Activated naive CD8-positive, alpha-beta T cell treated with anti-CD3 and anti-CD28 coated beads, Interleukin-2, amount 50 U/mL, for 24 hours (primary cell): Measurements from ENCODE around the gene SEPTIN12.

Experiments
- ATAC-seq: fragments of 150-1000 bp; cut with Tn5 transposase; one replicate; pipeline ENCODE4 v1.10.0; 2021
- DNase-seq: peaks from one replicate; pipeline ENCODE4 v3.0.0; 2021
- H3K27ac Mint-ChIP-seq: one replicate; pipeline ENCODE4 v1.8.0; 2021; ENCODE audit warnings: mild to moderate bottlenecking, mixed read lengths
- H3K27me3 Mint-ChIP-seq: one replicate; pipeline ENCODE4 v1.8.0; 2021; ENCODE audit warnings: mixed read lengths
- H3K36me3 Mint-ChIP-seq: one replicate; pipeline ENCODE4 v1.8.0; 2021; ENCODE audit warnings: low read depth, mixed read lengths
- H3K4me1 Mint-ChIP-seq: one replicate; pipeline ENCODE4 v1.8.0; 2021; ENCODE audit warnings: mixed read lengths
- H3K4me3 Mint-ChIP-seq: one replicate; pipeline ENCODE4 v1.8.0; 2021; ENCODE audit warnings: mild to moderate bottlenecking, moderate library complexity, mixed read lengths
- H3K9me3 Mint-ChIP-seq: one replicate; pipeline ENCODE4 v1.8.0; 2021; ENCODE audit warnings: mixed read lengths

SEPTIN12 gene, protein sequence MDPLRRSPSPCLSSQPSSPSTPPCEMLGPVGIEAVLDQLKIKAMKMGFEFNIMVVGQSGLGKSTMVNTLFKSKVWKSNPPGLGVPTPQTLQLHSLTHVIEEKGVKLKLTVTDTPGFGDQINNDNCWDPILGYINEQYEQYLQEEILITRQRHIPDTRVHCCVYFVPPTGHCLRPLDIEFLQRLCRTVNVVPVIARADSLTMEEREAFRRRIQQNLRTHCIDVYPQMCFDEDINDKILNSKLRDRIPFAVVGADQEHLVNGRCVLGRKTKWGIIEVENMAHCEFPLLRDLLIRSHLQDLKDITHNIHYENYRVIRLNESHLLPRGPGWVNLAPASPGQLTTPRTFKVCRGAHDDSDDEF

DNA sequence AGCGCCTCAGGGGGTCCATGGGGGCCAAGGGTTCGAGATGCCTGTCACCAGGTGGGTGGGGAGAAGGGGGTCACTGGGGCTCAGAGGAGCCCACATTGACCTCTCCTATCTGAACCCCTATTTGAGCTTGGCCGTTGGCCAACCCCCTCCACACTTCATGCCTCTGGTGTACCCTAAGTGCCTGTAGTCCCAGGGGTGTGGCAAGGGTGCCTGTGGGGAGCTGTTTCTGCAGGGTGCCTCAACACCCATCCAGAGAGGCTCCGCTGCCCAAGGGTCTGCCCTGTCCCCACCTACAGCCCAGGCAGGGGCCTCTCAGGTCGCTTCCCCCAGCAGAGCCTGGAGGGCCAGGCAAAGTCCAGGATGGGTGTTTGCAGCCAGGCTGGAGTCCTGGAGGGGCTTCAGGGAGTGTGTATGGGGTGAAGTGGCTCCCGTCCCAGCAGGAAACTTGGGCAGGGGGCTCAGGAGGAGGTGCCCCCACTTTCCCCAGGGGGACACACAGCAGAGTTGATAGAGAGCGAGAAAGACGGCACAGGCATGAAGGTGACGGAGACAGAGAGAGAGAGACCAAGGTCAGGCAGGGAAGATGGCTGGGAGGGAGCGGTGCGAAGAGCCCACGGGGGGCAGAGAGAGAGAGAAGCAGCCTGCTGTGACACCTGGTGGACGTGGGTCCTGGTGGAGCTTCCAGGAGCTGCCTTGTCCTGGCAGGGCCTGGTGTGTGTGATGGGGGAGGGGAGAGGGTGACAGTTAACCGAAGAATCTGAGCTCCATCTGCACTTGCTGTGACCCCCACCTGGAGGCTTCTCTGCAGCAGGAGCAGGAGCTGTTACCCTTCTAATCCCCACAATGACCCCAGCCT, at the start of gene SEPTIN12:
Gene SEPTIN12, minus strand, starts transcription at position 719 of the 856 bp plus-strand sequence. Its CDS starts 700 bp downstream, at position 19.
- Mint-ChIP-seq H3K4me1 (no peaks in the 10 kb centered on the region), H3K4me3 (no peak within 1 kb of the TSS), H3K27me3 (peaks cover 1% of the 10 kb centered on the region), H3K9me3 (no peaks in the 10 kb centered on the region), H3K36me3 (no peaks in the 10 kb centered on the region), H3K27ac (no peak within 1 kb of the TSS)
- DNase-seq (no peak), ATAC-seq (peak; percentile 46)

DNA sequence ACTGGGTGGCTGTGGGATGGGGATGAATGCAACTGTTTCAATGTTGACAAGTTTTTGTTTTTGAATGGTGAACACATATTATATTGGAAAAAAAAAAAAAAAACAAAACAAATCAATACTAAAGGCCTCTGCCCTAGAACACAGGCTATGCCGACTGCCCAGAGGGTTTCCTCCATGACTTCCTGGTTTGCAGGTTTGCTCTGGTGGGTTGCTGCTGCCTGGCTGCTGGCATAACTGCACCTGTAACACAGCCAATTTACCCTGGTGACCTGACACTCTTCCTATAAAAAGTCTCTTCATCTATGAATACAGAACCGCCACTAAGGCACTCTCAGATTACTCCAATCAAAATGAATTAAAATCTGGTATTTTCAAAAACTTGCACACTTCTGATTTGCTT, 48.6 kb upstream of the SEPTIN12 start:
- Mint-ChIP-seq H3K4me3 (no peak overlapping the region), H3K4me1 (peaks cover 7% of the 10 kb centered on the region), H3K27ac (no peak overlapping the region), H3K27me3 (no peaks in the 10 kb centered on the region), H3K9me3 (no peaks in the 10 kb centered on the region), H3K36me3 (peaks cover 54% of the 10 kb centered on the region)
- ATAC-seq = no peak
- DNase-seq = no peak

DNA sequence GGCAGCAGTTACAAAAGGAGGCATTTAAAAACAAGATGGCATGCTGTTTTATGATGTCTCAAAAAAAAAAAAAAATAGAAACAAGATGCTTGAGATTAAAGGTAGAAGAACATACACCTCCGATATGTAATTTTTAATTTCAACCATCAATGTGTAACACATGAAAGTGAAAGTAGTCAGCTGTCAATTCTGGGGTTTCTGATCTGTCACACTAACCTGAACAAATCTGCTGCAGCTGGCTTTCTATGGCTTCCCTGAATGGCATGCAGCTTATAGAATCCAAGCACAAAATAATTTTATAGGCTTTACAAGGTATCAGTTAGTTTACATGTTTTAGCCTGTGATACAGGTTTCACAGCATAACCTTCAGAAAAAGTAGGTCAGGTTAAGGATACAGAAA, 45.4 kb upstream of the SEPTIN12 start:
- Mint-ChIP-seq H3K4me3 (no peak overlapping the region), H3K27ac (no peak overlapping the region), H3K4me1 (peaks cover 7% of the 10 kb centered on the region), H3K36me3 (peaks cover 46% of the 10 kb centered on the region), H3K9me3 (no peaks in the 10 kb centered on the region), H3K27me3 (no peaks in the 10 kb centered on the region)
- no peak for DNase-seq
- no peak for ATAC-seq

DNA sequence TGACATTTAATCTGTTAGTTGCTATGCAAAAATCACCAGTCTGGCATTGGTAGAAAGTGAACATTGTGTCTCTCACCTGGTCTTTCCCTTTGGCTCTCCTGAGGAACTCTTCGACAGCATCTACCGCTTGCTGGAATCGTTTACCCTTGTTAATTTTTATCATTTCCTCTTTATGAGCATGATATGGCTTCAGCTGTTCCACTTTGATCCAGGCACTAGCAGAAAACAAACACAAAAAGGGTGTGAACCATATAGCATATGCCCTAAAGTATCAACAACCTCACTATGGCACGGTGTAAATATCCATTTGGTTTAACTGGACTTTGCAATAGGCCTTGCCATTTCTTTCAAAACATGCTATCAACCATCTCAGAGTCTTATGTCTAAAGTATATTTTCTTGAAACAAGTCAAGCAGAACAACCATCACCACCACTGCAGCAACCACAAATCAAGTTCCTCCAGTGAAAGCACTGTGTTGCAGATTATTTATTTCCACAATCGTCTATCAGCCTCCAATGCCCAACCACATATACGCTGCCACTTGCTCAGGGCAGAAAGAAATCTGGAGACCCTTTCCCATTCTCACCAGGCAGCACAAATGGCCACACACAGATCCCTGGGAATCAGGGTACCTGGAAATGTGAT, 44.7 kb upstream of the SEPTIN12 start:
- Mint-ChIP-seq H3K27ac (no peak overlapping the region), H3K4me3 (no peak overlapping the region), H3K9me3 (no peaks in the 10 kb centered on the region), H3K27me3 (no peaks in the 10 kb centered on the region), H3K4me1 (peaks cover 7% of the 10 kb centered on the region), H3K36me3 (peaks cover 48% of the 10 kb centered on the region)
- ATAC-seq = no peak
- DNase-seq = no peak

DNA sequence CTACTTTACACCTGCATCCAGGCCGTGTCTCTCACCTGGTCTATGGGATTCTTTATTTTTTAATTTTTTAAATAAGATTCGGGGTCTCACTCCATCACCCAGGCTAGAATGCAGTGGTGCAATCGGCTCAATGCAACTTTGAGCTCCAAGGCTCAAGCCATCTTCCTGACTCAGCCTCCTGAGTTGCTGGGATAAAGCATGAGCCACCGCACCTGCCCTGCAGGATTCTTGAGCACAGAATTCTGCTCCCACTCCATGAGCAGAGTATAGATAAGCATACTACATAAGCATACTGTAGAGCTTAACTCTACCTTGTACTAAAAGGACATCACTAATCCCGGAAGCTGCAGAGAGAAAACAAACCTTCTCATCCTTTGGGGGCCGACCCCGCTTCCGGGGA, 43.5 kb upstream of the SEPTIN12 start:
- Mint-ChIP-seq H3K27me3 (no peaks in the 10 kb centered on the region), H3K36me3 (peaks cover 51% of the 10 kb centered on the region), H3K4me1 (peaks cover 7% of the 10 kb centered on the region), H3K9me3 (no peaks in the 10 kb centered on the region), H3K4me3 (no peak overlapping the region), H3K27ac (no peak overlapping the region)
- ATAC-seq (no peak), DNase-seq (no peak)

DNA sequence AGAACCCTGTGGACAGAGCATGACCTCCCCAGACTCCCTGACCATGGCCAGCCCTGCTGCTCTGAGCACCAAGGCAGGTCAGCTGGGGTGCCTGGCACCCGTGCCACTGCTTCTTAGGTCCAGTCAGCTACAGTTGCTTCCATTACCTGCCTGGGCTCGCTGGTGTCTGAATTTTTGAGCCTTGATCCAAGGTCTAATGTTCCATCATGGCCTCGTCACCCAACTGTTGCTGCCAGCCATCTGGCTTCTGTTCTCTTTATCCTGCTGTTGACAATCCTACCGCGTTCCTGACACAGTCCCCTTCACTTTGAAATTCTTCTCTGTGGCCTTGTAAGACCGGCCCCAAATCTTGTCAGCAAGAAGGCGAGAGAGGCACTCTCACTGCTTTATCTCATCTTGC, 42.3 kb upstream of the SEPTIN12 start:
- DNase-seq (no peak), ATAC-seq (no peak)
- H3K27me3 Mint-ChIP-seq = no peaks in the 10 kb centered on the region
- no peaks in the 10 kb centered on the region for H3K9me3 Mint-ChIP-seq
- peaks cover 7% of the 10 kb centered on the region for H3K4me1 Mint-ChIP-seq
- H3K27ac Mint-ChIP-seq = no peak overlapping the region
- no peak overlapping the region for H3K4me3 Mint-ChIP-seq
- peaks cover 52% of the 10 kb centered on the region for H3K36me3 Mint-ChIP-seq

DNA sequence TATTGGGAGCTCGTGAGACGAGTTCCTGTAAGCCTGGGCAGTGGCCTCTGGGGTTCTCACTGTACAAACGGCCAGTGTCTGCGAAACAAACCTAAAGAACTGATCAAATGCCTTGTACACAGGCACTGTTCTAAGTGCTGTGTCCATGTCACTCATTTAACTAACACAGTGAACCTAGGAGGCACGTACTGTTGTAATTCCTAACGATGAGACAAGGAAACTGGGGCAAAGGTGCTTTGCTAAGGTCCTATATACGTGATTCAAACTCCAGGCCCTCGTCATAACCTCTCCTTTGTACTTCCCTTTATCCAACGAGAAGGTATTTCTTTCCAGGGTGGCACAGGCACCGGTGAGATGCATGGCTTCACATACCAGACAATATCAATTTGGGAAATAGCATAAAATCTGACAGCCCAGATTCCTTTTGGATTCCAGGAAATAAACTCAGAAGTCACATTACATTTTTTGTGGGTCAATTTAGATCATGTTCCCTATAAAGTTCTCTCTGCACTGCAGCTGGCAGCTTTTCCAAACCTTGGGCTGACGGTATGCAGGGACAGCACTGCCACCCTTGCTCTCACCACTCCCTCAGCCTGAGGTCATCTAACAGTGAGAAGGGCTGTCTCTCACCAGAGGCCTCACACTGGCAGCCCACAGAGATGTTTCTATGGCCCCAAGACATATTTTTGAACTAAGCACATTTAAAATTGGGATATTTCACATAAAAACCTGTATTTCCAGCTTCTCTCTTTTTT, 40.6 kb upstream of the SEPTIN12 start:
- H3K27me3 Mint-ChIP-seq = no peaks in the 10 kb centered on the region
- no peak overlapping the region for H3K4me3 Mint-ChIP-seq
- H3K9me3 Mint-ChIP-seq = no peaks in the 10 kb centered on the region
- H3K27ac Mint-ChIP-seq = no peak overlapping the region
- ATAC-seq = no peak
- peaks cover 53% of the 10 kb centered on the region for H3K36me3 Mint-ChIP-seq
- H3K4me1 Mint-ChIP-seq = peaks cover 5% of the 10 kb centered on the region
- DNase-seq = no peak

DNA sequence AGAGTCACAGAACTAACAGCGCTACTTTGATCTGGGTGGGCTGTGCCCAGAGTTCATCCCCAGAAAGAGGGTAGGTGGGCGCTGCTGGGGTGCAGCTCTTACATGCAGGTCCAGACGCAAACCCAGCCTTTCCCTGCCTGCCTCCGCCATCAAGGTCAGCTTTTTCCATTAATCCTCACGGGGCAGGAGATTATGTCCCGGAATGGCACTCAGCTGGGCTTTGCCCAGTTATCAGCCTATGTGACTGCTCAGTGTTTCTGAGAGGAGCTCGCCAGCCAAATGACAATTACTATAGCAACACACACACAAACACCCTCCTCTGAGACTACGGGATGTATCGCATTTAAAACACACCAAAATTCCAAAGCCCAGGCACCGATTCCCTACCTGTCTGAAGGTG, 38.8 kb upstream of the SEPTIN12 start:
- Mint-ChIP-seq H3K27ac (no peak overlapping the region), H3K9me3 (no peaks in the 10 kb centered on the region), H3K4me3 (no peak overlapping the region), H3K36me3 (peaks cover 49% of the 10 kb centered on the region), H3K4me1 (no peaks in the 10 kb centered on the region), H3K27me3 (no peaks in the 10 kb centered on the region)
- DNase-seq = no peak
- ATAC-seq = no peak

DNA sequence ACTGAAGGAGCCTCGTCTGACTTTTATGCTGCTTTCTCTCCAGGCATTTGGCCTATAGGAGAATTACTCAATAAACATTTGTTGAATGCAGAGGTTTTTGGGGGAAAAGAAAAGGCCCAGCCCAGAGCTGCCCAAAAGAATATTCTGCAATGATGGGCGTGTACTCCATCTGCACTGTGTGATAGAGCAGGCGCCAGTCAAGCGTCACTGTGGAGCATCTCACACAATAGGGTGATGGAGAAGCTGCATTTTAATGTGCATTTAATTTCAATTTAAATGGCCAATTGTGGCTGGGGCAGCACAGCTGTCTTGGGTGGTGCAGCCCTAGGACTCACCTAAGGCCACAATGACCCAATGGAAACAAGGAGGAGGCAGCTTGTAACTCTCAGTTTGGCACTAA, 38.4 kb upstream of the SEPTIN12 start:
- Mint-ChIP-seq H3K4me1 (no peaks in the 10 kb centered on the region), H3K4me3 (no peak overlapping the region), H3K36me3 (peaks cover 50% of the 10 kb centered on the region), H3K9me3 (no peaks in the 10 kb centered on the region), H3K27me3 (no peaks in the 10 kb centered on the region), H3K27ac (no peak overlapping the region)
- ATAC-seq = no peak
- no peak for DNase-seq

DNA sequence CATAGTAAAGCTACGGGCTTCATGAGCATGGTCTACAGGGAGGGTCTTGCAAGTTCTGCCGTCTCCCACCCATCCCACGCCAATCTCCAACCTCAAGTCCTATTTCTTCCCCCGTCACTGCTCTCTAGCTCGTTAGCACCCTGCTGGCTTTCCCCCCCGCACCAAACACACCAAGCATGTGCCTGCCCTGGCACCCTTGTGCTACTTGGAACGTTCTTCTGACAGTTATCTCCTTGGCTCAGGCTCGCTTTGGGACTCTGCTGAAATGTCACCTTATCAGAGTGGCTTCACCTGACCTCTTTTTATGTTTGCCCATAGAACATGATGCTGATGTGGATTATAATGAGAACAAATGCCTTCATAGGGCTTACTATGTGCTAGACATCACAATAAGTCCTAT, 37.1 kb upstream of the SEPTIN12 start:
- H3K27me3 Mint-ChIP-seq = no peaks in the 10 kb centered on the region
- H3K9me3 Mint-ChIP-seq = no peaks in the 10 kb centered on the region
- H3K4me3 Mint-ChIP-seq = no peak overlapping the region
- DNase-seq (no peak), ATAC-seq (no peak)
- no peaks in the 10 kb centered on the region for H3K4me1 Mint-ChIP-seq
- H3K27ac Mint-ChIP-seq = no peak overlapping the region
- H3K36me3 Mint-ChIP-seq = peaks cover 43% of the 10 kb centered on the region

DNA sequence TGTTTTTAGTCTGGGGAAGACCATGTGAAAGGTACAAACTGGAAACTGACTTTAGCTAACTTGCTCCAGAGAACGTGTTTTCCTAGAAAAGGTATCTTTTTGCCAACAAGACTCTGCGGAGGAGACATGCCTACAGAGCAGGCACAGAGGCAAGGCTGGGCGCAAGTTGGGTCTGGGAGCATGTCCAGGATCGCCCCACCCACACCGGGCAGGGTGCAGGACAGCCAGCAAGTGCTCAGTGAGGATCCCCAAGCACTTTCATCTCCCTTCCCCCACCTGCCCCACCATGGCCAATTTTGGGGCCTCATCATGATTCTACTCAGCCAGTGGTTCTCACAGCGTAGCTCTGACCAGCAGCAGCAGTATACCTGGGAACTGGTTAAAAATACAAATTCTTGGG, 32.5 kb upstream of the SEPTIN12 start:
- no peaks in the 10 kb centered on the region for H3K27me3 Mint-ChIP-seq
- DNase-seq (no peak), ATAC-seq (no peak)
- no peaks in the 10 kb centered on the region for H3K9me3 Mint-ChIP-seq
- no peak overlapping the region for H3K27ac Mint-ChIP-seq
- no peaks in the 10 kb centered on the region for H3K4me1 Mint-ChIP-seq
- H3K4me3 Mint-ChIP-seq = no peak overlapping the region
- peaks cover 39% of the 10 kb centered on the region for H3K36me3 Mint-ChIP-seq

DNA sequence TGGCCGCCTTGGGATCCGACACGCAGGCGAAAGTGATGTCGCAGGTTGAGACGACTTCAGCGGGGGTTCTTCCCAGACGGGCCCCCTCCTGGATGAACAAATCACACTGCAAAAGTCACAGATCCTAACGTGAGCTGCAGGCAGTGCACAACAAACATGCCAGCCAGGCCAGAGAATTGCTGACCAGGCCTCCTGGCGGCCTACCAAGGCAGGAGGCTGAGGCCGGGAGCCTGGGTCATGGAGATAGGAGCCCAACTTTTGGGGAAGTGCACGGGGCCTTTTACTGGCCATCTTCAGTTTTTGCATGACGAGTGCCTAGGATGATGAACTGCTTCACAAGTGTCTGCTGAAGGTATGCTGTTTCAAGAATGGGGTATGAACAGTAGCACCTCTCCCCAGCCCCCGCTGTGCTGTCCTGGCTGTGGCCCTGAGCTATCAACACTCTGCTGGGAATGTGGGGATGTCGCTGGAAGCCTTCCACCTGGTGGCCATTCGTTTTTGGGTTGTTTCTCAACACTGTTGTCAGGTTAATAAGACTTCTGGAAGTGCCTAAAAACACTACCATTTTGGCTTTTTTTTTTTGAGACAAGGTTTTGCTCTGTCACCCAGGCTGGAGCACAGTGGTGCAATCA, 26.5 kb upstream of the SEPTIN12 start:
- DNase-seq = no peak
- Mint-ChIP-seq H3K27me3 (no peaks in the 10 kb centered on the region), H3K27ac (no peak overlapping the region), H3K4me1 (no peaks in the 10 kb centered on the region), H3K9me3 (no peaks in the 10 kb centered on the region), H3K36me3 (peaks cover 39% of the 10 kb centered on the region), H3K4me3 (no peak overlapping the region)
- ATAC-seq = no peak

DNA sequence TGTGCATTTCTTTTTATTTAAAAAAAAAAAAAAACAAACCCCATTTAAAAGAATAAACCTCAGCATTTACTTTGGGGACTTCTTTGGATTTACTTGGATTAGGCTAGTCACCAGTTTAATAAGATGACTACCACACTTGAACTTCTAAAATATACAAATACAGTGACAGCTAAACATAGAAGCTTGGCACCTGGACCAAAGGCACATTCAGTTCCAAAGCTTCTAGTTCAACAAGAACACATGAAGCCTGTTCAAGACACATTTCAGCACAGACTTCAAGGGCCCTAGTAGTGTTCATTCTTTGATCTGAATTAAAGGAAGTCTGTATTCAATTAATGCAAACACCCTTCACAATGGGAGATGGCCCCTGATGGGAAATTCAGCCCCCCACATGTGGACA, 25.9 kb upstream of the SEPTIN12 start:
- H3K27me3 Mint-ChIP-seq = no peaks in the 10 kb centered on the region
- no peaks in the 10 kb centered on the region for H3K4me1 Mint-ChIP-seq
- ATAC-seq = no peak
- no peaks in the 10 kb centered on the region for H3K9me3 Mint-ChIP-seq
- peaks cover 36% of the 10 kb centered on the region for H3K36me3 Mint-ChIP-seq
- no peak for DNase-seq
- H3K4me3 Mint-ChIP-seq = no peak overlapping the region
- no peak overlapping the region for H3K27ac Mint-ChIP-seq
